Islet of Langerhans (tissue), 1 donor: ENCODE measurements around the gene COL6A3.

Experiments
- FAIRE-seq: peaks from one replicate; lab custom pipeline; 2011; peaks lifted over from hg19 to GRCh38; lab: Jason Lieb, UNC

The COL6A3 gene

DNA sequence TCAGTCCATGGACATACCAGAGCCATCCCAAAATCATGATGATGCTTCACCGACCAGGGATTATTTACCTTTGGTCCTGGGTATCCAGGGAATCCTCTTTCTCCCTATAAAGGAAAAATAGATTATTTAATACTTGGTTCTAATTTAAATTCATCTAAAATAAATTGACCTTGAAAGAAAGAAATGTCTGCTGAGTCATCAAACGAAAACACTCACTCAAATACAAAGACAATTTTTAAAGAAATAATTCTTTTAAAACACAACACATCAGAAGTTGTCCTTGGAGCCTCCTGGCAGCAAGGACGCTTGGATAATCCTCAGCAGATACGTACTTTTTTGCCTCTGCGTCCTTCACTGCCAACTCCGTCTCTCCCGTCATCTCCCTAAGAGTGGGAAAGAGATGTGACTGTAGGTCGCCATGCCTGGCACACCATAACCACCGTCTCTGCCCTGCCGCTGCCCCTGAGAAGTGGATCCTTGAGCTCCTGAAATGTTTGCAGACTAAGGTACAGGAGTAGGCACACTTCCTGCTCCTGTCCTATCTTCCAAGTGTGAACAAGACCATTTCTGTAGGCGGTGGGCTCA lies 65.6 kb downstream of the COL6A3 start:
- no peak for FAIRE-seq

DNA sequence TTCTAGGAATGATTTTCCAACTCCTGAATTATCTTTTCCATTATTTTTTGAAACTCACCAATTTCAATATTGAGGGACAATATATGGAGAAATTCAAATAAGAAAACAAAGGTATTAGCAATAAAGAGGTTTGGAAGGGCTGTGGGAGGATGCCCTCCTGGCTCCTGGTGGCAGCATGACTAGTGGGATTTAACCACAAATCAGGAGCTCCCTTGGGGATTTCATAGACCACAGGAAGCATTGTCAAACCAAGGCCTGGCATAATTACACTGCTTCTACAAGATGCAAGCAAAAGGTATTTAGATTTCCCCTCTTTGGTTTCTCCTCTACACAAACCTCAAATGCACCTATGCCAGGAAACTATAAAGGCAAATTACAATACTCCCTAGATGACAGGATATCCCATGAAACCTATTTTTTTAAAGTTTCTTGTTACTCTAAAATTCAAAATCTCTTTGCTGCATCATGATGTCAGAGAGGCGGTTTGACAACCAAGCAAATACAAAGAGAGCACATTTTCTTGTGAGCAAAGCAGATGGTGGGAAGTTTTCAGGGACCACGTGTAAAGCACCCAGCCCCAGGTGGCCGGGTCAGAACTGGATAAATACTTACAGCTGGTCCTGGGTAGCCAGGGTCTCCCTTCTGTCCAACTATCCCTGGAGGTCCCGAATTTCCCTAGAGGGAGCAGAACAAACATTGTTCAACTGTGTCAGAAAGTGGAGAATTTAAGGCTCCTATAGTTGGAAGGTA lies 67.9 kb downstream of the COL6A3 start:
- no peak for FAIRE-seq

GRCh38 chr2:237345411-237345810 lies 68.6 kb downstream of the COL6A3 start:
- FAIRE-seq, result no peak

DNA sequence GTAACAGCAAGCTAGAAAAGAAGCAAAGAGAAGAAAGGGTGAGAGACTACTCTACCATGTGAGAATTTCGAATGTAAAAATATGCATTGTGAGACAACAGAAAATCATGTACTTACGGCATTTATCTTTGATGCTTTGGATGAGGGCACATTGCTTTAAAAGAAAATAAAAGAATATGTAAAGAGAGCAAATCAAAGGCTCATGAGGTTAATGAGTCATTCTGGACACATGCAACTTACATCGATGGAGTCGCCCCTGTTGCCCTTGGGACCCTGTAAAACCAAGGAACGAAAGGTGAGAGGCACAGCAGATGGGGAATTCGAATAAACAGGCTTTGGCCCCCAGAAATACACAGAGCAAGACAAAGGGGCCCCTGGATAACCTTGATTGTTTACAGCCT lies 69.0 kb downstream of the COL6A3 start:
- FAIRE-seq, result no peak

DNA sequence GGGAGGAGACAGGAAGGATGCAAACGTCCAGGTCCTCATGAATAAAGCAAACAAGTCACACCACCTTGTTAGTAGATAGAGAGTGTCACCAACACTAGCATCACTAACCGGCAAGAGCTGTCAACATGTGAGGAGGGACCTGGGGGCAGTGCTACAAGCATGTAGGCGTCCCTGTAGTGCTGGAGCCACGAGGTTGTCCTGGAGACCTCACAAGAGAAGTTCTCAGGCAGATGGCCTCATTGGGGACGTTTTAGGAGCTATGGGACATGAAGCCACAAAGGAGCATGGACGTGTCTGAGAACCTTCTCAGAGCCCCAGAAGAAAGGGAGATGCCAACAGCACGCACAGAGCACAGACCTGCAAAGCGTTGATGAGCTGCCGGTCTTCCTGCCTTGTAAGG lies 70.0 kb downstream of the COL6A3 start:
- FAIRE-seq, result no peak

GRCh38 chr2:237341872-237342271 lies 72.1 kb downstream of the COL6A3 start:
- no peak for FAIRE-seq

DNA sequence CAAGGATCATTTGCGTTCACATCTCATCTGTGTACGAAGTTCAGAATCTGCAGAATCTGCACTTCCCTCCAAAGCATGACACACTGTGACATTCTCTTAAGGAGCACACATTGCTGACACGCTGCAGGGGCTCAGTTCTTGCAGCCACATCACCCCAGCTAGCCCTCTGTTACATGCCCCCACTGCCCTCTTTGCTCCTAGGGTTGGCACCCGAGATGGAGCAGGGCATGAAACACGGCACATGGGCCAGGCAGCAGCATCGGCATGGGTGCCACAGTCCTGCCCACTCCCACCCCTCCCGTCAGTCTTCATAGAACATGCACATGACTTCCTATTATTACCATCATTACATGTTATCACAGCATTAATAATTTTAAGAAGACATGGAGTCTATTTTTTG lies 76.4 kb downstream of the COL6A3 start:
- FAIRE-seq, result no peak

- no peak for FAIRE-seq
Measured at GRCh38 chr2:237336131-237336530, 77.8 kb downstream of the COL6A3 start.

DNA sequence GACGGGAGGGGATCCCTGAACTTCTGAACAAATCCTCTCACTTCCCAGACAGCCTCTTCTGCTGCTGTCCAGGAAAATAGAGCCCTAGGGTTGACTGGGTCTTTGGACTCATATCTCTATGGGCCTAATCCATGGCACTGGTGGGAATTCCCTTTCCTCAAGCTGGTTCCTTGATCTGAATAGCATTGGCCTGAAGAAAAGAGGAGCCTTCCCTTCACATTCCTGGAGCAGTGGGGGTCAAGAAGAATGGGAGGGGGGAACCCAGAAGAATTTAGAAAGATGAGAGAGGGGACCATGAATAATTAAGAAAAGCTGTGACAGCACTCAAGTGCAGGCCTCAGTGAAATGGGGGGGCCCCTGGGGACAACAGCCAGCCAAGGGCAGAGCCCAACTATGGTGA lies 80.2 kb downstream of the COL6A3 start:
- no peak for FAIRE-seq

GRCh38 chr2:237330541-237330940 lies 83.4 kb downstream of the COL6A3 start:
- no peak for FAIRE-seq

- no peak for FAIRE-seq
Measured at GRCh38 chr2:237327175-237327950, 86.6 kb downstream of the COL6A3 start.

DNA sequence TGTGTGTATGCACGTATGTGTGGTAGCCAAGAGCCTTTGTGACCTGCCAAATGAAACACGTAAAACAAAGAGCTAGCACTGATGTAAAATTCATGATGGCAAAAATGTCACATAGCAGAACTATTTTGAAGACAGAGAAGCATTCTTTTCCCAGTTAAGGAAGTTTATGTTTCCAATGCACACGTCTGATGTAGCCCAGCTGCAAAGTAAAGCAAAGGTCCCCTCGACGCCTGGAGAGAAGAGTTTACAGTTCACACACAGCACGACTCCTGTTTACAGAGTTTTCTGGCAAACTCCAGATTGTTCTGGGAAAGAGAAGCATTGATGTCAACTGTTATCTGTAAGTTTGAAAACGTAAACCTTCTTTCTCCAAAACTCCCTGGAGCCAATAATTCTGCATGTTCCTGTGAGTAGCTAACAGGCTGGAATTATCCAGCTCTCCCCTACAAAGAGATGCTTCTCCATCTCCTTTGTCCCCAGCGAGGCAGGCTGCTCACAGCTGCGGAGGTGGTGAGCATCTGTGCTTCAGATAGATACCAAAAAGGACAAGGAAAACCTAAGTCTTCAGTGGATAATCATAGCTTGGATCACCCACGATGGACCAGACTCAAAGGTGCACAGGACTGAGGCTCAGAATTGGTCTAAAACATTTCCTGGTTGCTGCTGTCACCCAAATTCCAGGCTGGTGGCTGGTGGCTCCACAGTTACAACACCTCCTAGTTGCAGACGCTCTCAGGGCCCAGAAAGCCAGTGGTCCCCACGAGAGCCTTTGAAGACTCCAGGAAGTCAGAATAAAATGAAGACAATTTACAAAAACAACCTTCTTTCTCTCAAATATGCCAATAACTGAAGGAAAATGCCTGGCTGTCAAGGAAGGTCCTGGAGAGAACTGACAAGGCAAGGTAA lies 87.4 kb downstream of the COL6A3 start:
- no peak for FAIRE-seq

DNA sequence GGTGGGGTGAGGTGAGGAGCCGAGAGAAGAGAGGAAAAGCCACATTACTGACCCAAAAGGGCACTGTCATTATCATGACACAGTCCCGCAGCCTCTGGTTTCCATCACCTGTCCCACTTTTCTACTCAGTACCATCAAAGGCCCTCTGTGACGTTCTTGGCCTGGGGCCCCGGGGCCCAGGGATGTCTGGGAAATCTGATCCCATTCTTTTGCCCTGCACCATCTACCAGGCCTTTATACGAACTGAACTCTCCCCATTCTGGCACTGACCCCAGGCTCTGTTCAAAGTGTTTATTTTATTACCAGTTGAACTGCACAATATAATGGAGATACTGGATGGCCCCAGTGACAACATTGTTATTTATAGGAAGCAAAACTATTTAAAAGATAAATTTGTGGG lies 89.1 kb downstream of the COL6A3 start:
- no peak for FAIRE-seq

DNA sequence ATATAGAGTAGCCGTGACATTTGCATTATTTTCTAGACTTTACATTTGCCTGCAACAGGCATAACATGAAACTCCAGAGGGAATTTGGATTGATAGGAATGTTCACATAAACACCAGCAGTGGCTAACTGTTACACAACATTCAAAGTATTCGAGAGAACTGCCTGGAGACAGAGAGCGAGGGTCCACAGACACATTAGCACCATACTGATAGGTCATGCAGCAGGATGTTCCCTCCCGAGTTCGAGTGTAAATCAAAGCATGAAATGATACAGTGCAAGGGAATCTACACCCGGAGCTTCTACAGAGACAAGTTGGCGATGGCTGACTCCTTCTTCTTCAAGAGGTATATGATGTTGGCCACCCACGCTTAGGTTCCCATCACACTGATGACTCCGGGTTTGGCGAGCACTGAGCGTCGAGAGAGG lies 89.5 kb downstream of the COL6A3 start:
- no peak for FAIRE-seq

- FAIRE-seq, result no peak
Measured at GRCh38 chr2:237323656-237324055, 90.3 kb downstream of the COL6A3 start.

- FAIRE-seq, result no peak
Measured at GRCh38 chr2:237322564-237322963, 91.4 kb downstream of the COL6A3 start.

- no peak for FAIRE-seq
Measured at GRCh38 chr2:237321746-237322145, 92.2 kb downstream of the COL6A3 start.

DNA sequence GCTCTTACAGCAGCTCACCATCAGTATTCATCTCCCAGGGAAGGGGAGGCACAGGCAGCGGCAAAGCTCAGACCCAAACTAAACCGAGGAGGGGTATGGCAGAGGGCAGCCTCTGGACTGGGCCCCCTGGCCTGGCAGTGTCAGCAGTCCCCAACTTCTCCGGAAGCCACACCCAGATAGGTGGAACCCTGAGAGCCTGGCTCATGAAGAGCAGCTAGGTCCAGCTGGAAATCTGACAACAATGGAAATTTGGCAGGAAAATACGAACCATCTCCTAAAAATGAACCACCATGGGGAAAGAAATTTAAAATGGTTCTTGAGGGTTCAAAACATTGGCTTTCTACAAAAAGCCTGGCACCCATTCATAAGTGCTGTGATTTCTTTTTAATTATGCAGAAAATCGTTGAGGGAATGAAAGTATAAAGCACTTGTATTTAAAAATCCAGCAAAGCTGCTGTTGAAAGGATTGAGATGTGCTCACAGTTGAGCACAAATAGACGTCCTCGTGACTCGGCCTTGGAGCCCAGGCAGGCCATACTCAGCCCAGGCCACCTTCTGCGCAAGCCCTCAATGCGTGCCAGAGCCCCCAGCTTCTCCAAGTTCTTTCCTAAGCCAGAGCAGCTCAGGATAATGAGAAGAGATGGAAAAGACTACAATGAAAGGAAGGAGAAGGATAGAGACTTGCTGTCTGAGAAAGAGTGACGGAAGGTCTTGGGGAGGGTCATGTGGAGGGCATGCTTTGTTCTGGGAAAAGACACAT lies 93.0 kb downstream of the COL6A3 start:
- FAIRE-seq, result no peak

- no peak for FAIRE-seq
Measured at GRCh38 chr2:237319887-237320286, 94.1 kb downstream of the COL6A3 start.

DNA sequence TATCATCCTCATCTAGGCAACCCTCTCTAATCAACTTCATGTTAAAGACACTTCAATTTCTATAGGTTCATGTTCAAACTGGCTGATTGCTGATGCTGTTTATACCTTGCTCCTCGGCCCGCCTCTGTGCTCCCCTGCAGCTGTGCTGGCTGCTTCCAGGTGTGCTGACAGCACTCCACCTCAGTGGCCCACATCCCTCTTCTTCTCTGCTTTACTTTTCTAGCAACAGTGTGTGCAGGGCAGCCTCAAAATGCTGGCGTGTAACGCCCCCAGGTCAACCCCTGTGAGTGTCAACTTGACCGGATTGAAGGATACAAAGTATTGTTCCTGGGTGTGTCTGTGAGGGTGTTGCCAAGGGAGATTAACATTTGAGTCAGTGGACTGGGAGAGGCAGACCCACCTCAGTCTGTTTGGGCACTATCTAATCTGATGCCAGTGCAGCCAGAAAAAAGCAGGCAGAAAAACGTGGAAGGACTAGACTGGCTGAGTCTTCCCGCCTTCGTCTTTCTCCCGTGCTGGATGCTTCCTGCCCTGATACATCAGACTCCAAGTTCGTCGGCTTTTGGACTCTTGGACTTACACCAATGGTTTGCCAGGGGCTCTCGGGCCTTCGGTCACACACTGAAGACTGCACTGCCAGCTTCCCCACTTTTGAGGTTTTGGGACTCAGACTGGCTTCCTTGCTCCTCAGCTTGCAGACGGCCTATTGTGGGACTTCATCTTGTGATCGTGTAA lies 94.7 kb downstream of the COL6A3 start:
- FAIRE-seq, result no peak

- no peak for FAIRE-seq
Measured at GRCh38 chr2:237316339-237316738, 97.6 kb downstream of the COL6A3 start.
